Fibroblast of the conjunctiva (primary cell): Measurements from ENCODE around the gene SUFU.
A peak's percentile ranks its signal among the peaks of the same experiment; 100 is the strongest.

ENCODE experiments used
- DNase-seq: peaks from one replicate; pipeline ENCODE4 v3.0.0-alpha.2; 2010; ENCODE audit warnings: low read depth

SUFU gene

GRCh38 chr10:102673819-102674511 lies 170.2 kb downstream of the SUFU start:
- DNase-seq, result peak; percentile 27

GRCh38 chr10:102674566-102674965 lies 170.8 kb downstream of the SUFU start:
- no peak for DNase-seq

GRCh38 chr10:102675011-102675665 lies 171.4 kb downstream of the SUFU start:
- DNase-seq, result no peak

GRCh38 chr10:102675666-102676533 lies 172.1 kb downstream of the SUFU start:
- peak; percentile 51 for DNase-seq

GRCh38 chr10:102676534-102677315 lies 173.0 kb downstream of the SUFU start:
- DNase-seq, result no peak

- no peak for DNase-seq
Observed at GRCh38 chr10:102677331-102678067, 173.7 kb downstream of the SUFU start.

GRCh38 chr10:102678068-102678400 lies 174.3 kb downstream of the SUFU start:
- DNase-seq, result no peak

GRCh38 chr10:102678842-102679289 lies 175.1 kb downstream of the SUFU start:
- no peak for DNase-seq

- DNase-seq, result no peak
Observed at GRCh38 chr10:102679596-102679995, 175.8 kb downstream of the SUFU start.

GRCh38 chr10:102681696-102682095 lies 177.9 kb downstream of the SUFU start:
- DNase-seq, result no peak

GRCh38 chr10:102682416-102682815 lies 178.6 kb downstream of the SUFU start:
- DNase-seq, result no peak

GRCh38 chr10:102682981-102683380 lies 179.2 kb downstream of the SUFU start:
- DNase-seq, result no peak
